Keratinocyte (primary cell): ENCODE results near the gene RNF212. TPM values are rescaled to one million over a fixed set of nuclear protein-coding genes. Genes with fewer than 3 reads are reported as not detected.

Experiments used
- DNase-seq: peaks from one replicate; pipeline ENCODE4 v3.0.0-alpha.2; 2011; ENCODE audit warnings: low read depth, missing footprints, low spot score
- FAIRE-seq: peaks from 2 replicates; lab custom pipeline; 2011; peaks lifted over from hg19 to GRCh38; lab: Jason Lieb, UNC
- H2AFZ ChIP-seq: 2 replicates; pipeline ENCODE4 v1.6.0; 2012; ENCODE audit warnings: low read length, control low read depth, inconsistent platforms; ENCODE audit not compliant: control insufficient read depth
- H3K27ac ChIP-seq: 2 replicates; pipeline ENCODE4 v1.5.1; 2011; ENCODE audit warnings: low read length; ENCODE audit not compliant: control insufficient read depth, insufficient read depth
- H3K27me3 ChIP-seq: 3 replicates; pipeline ENCODE4 v1.6.0; 2011; ENCODE audit warnings: low read length; ENCODE audit not compliant: control insufficient read depth, insufficient read depth; ENCODE audit errors: extremely low read depth
- H3K36me3 ChIP-seq, 2 experiments: 2 replicates in 1 of 2; 3 replicates in 1 of 2; pipeline ENCODE4 v1.5.1; 2011; ENCODE audit warnings: low read length in 2 of 2, mild to moderate bottlenecking in 1 of 2; ENCODE audit not compliant: control insufficient read depth in 2 of 2, insufficient read depth in 2 of 2; ENCODE audit errors: extremely low read depth in 1 of 2
- H3K4me1 ChIP-seq: 3 replicates; pipeline ENCODE4 v1.5.1; 2011; ENCODE audit warnings: low read length; ENCODE audit not compliant: control insufficient read depth, insufficient read depth; ENCODE audit errors: extremely low read depth
- H3K4me2 ChIP-seq: 3 replicates; pipeline ENCODE4 v1.6.0; 2011; ENCODE audit warnings: low read depth, low read length; ENCODE audit not compliant: control insufficient read depth, insufficient read depth; ENCODE audit errors: extremely low read depth
- H3K4me3 ChIP-seq, 3 experiments: fragments of 200-600 bp in 1 of 3; sonication (generic) in 1 of 3; 2 replicates in 2 of 3; 3 replicates in 1 of 3; pipeline ENCODE4 v1.5.1; 2011 to 2016; ENCODE audit warnings: low read length in 3 of 3, mild to moderate bottlenecking in 3 of 3, control low read depth in 2 of 3, inconsistent platforms in 1 of 3, low read depth in 1 of 3, mixed read lengths in 1 of 3, mixed run types in 1 of 3, moderate library complexity in 1 of 3; ENCODE audit not compliant: control insufficient read depth in 2 of 3, insufficient read depth in 2 of 3; ENCODE audit errors: extremely low read depth in 1 of 3
- H3K79me2 ChIP-seq: 2 replicates; pipeline ENCODE4 v1.6.0; 2012; ENCODE audit warnings: low read length; ENCODE audit not compliant: control insufficient read depth, insufficient read depth
- H3K9ac ChIP-seq: 3 replicates; pipeline ENCODE4 v1.6.0; 2011; ENCODE audit warnings: low read length; ENCODE audit not compliant: control insufficient read depth, insufficient read depth; ENCODE audit errors: extremely low read depth
- H3K9me1 ChIP-seq: 3 replicates; pipeline ENCODE4 v1.6.0; 2011; ENCODE audit warnings: low read length; ENCODE audit not compliant: control insufficient read depth, insufficient read depth; ENCODE audit errors: extremely low read depth
- H3K9me3 ChIP-seq: 2 replicates; pipeline ENCODE4 v1.5.1; 2012; ENCODE audit warnings: low read depth, low read length; ENCODE audit not compliant: control insufficient read depth
- H4K20me1 ChIP-seq: 3 replicates; pipeline ENCODE4 v1.6.0; 2011; ENCODE audit warnings: low read length; ENCODE audit not compliant: control insufficient read depth, insufficient read depth; ENCODE audit errors: extremely low read depth
- CTCF ChIP-seq, 3 experiments: IDR thresholded peaks in 1 of 3; conservative IDR thresholded peaks in 1 of 3; optimal IDR thresholded peaks in 1 of 3; 2 replicates in 2 of 3; 3 replicates in 1 of 3; pipeline versions ENCODE3 to v1.5.1; 2011; ENCODE audit warnings: low read length in 3 of 3, mild to moderate bottlenecking in 3 of 3, moderate library complexity in 2 of 3, control low read depth in 1 of 3, inconsistent platforms in 1 of 3; ENCODE audit not compliant: insufficient read depth in 2 of 3; ENCODE audit errors: extremely low read depth in 1 of 3
- EZH2 ChIP-seq: IDR thresholded peaks from one replicate; pipeline ENCODE4 v1.6.1; 2012; ENCODE audit warnings: inconsistent platforms, mild to moderate bottlenecking, low read length, moderate library complexity
- dilution Hi-C: fragments of 300-500 bp; cut with MboI; formaldehyde crosslinking; loops from one replicate; pipeline ENCODE4 v1.7.0; 2020; ENCODE audit warnings: low sequenced_read_pairs; ENCODE audit not compliant: extremely low pct_ligation_motif_present
- polyA plus RNA-seq, 5 experiments: library from polyadenylated mRNA; depleted of rRNA in 3 of 5; stranded (reverse) in 3 of 5; stranded (forward) in 1 of 5; unstranded in 1 of 5; fragments of >200 nt; gene quantifications; 1 replicate in 1 of 5; 2 replicates in 3 of 5; 3 replicates in 1 of 5; pipeline versions ENCODE4 v1.2.1 to v1.2.3, GENCODE V29; 2011 to 2012; ENCODE audit warnings: missing spikeins in 2 of 5, low read depth in 1 of 5, low replicate concordance in 1 of 5

Gene RNF212
- polyA plus RNA-seq, 1 donor (not counting 4 experiments of a cell fraction or from before 2014, with no cell fraction given), result 0.16 TPM

GRCh38 chr4:1077711-1078477 lies 35.5 kb downstream of the RNF212 start:
- dilution Hi-C loops, result no loop called here
- Histone ChIP-seq H3K4me2 (no peak overlapping the region), H3K27ac (no peak overlapping the region), H3K9me1 (no peaks in the 10 kb centered on the region), H3K4me3 (no peak overlapping the region), H3K9ac (no peak overlapping the region), H3K79me2 (no peaks in the 10 kb centered on the region), H3K9me3 (no peaks in the 10 kb centered on the region), H3K27me3 (peaks cover 15% of the 10 kb centered on the region), H3K4me1 (peaks cover 29% of the 10 kb centered on the region), H4K20me1 (no peaks in the 10 kb centered on the region), H3K36me3 (no peaks in the 10 kb centered on the region), H2AFZ (no peak overlapping the region)
- TF ChIP-seq CTCF (optimal IDR thresholded peaks at IDR 0.05 in 1 of 3, IDR thresholded peaks at IDR 0.05 in 1 of 3, conservative IDR thresholded peaks at IDR 0.05 in 1 of 3; ENCODE audit: extremely low read depth in 1 of 3, insufficient read depth in 2 of 3, low read length in 3 of 3) (no peak), EZH2 (no peak)
- FAIRE-seq (no peak), DNase-seq (no peak)

- peaks cover 10% of the 10 kb centered on the region for H3K4me1 ChIP-seq
- H4K20me1 ChIP-seq, result no peaks in the 10 kb centered on the region
- H3K4me2 ChIP-seq, result no peak overlapping the region
- dilution Hi-C loops, result no loop called here
- H3K9ac ChIP-seq, result no peak overlapping the region
- H3K9me3 ChIP-seq, result no peaks in the 10 kb centered on the region
- H3K36me3 ChIP-seq, result no peaks in the 10 kb centered on the region
- peaks cover 15% of the 10 kb centered on the region for H3K27me3 ChIP-seq
- DNase-seq, result no peak
- no peak for FAIRE-seq
- H3K79me2 ChIP-seq, result no peaks in the 10 kb centered on the region
- no peak overlapping the region for H3K4me3 ChIP-seq
- H3K9me1 ChIP-seq, result no peaks in the 10 kb centered on the region
- no peak for TF ChIP-seq EZH2
- TF ChIP-seq CTCF (optimal IDR thresholded peaks at IDR 0.05 in 1 of 3, IDR thresholded peaks at IDR 0.05 in 1 of 3, conservative IDR thresholded peaks at IDR 0.05 in 1 of 3; ENCODE audit: extremely low read depth in 1 of 3, insufficient read depth in 2 of 3, low read length in 3 of 3), result no peak
- no peak overlapping the region for H3K27ac ChIP-seq
- H2AFZ ChIP-seq, result no peak overlapping the region
Measured at GRCh38 chr4:1075809-1076699, 37.3 kb downstream of the RNF212 start.
